ENCODE data around the gene ZPBP.
A peak's percentile ranks its signal among the peaks of the same experiment; 100 is the strongest.

The ZPBP gene, protein sequence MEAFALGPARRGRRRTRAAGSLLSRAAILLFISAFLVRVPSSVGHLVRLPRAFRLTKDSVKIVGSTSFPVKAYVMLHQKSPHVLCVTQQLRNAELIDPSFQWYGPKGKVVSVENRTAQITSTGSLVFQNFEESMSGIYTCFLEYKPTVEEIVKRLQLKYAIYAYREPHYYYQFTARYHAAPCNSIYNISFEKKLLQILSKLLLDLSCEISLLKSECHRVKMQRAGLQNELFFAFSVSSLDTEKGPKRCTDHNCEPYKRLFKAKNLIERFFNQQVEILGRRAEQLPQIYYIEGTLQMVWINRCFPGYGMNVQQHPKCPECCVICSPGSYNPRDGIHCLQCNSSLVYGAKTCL

DNA sequence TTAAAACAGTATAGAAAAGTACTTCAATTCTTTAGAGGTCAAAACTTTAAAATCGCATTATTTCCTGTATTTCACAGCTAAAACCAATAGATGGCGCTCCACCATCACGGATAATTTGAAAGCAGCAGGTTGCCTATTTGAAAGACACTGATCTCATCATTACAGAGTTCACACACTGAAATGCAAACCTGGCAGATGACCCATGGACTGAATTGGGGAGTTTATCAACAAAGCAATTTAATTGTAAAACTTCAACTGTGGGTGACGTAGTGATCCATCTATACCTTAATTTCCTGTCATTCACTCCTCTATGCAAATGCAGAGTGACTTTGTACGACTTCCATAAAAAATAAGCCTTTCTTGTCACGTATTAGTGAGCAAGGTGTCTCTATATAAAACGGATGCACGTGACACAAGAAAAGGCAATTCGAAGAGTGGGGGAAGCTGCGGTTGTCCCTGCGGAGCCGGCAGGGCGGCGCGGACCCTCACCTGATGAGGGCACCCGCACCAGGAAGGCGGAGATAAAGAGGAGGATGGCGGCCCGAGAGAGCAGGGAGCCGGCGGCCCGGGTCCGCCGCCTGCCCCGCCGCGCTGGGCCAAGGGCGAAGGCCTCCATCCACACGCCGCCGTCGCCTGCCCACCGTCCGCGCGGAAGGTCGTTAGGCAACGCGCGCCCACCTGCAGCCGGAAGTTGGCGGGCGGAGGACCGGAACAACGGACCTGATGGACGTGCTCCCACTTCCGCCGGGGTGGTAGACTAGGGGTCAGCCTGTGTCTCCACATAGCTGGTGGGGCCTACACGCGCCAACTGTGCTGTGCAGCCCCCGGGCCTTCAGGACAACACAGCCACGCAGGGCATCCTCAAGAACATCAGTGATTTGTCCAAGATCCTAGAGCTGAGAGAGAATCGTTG, at the start of gene ZPBP:
Gene ZPBP (minus strand): TSS at position 668 of the 913 bp plus-strand sequence. CDS start 52 bp downstream, at position 616.
- peak; percentile 54 for DNase-seq (ENCODE audit: low spot score)

DNA sequence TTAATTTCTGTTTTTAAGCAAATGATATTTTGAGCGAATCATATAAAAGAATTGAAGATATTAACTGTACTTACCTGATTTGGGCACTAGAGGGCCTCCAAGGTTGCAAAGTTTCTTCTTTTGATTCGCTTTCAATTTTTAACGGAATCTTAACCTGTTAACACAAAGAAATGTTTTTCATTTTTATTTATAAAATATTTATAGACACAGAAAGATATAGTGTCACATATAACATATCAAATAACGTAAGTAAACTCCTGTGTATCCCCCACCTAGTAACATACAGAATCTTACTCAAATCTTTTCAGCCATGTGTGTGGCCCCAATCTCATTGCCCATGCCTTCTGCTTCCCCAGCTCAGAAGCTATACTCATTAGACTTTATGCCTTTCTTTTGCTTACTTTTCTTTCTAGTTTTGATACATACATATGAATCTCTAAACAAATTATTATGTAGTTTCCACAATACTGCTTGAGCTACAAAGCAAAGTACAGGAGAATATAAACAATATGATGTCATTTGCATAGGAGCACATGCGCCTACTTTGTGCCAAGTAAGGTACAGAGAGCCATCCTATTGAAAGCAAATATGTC, 49.5 kb upstream of the ZPBP start:
- DNase-seq (ENCODE audit: low spot score): peak; percentile 52

DNA sequence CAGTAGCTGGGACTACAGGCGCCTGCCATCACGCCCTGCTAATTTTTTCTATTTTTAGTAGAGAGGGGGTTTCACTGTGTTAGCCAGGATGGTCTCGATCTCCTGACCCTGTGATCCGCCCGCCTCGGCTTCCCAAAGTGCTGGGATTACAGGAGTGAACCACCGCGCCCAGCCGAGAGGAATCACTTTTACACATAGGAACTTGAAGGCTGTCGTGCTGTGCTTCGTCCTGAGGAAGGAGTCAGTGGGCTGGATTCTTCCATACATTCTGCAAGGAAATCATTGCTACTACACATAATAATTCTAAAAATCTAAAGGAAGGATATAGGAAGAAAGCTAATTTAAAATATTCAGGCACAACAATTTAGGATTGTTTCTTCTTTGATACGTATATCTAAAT, 48.8 kb upstream of the ZPBP start:
- no peak for DNase-seq (ENCODE audit: low spot score)

DNA sequence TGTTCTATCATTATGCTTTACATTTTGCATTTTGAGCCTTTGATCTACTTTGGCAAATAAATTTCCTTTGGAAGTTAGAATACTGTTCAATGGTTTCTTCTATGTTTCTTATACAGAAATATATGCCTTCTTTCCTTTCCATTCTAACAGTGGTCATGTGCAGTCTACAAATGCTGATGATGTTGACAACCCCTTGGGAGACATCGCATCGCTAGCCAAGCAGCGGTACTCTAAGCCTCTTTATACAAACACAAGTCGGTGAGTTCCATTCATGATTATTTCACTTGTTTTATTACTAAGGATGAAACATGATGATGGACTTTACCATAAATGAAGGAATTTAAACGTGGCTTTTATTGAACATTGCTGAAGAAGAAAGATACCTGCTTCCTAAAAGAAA, 48.1 kb upstream of the ZPBP start:
- DNase-seq (ENCODE audit: low spot score): no peak

DNA sequence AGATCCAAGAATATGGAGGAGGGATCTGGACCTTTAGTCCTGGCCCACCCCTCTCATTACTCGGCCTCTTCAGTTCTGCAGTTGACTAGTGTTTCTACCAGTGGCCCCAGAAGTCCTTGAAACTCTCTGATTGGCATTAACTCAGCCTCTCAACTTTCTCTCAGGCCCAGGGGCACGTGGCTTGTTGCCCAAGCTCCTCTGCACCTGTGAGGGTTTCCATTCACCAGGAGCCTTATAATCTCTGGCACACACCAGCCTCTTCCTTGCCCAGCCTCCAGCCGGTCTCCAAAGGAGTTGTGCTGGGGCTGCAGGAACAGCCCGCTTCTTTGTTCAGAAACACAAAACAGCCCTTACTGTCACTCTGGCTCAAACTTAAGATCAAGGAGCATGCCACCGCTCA, 47.6 kb upstream of the ZPBP start:
- DNase-seq (ENCODE audit: low spot score): no peak

DNA sequence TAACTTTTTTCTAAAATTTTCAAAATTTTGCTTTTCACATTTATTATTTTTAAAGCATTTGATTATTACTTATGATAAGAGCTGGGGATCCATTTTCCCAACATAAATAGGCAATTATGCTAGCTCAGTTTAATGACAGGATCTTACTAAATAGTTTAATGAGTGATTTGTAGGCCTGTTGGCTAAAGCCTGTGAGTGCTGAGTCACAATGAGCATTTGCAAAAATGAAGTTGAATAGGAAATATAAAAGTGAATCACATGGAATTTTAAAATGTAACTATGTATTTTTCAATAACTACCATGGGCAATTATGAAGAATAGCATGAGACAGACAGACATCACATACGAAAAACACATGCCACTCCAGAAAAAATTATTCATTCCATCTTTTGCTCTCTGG, 45.1 kb upstream of the ZPBP start:
- no peak for DNase-seq (ENCODE audit: low spot score)

DNA sequence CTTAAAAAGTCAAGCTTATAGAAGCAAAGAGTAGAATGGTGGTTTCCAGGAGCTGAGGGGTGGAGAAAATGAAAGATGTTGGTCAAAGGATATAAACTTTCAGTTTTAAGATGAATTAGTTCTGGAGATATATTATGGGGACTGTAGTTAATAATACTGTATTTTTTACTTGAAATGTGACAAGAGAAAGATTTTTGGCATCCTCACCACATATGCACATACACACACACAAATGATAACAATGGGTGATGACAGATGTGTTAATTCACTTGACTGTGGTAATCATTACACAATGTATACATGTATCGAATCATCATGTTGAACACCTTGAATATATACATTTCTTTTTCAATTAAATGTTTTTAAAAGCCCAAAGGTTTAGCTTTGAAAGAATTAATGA, 32.7 kb upstream of the ZPBP start:
- DNase-seq (ENCODE audit: low spot score): no peak

DNA sequence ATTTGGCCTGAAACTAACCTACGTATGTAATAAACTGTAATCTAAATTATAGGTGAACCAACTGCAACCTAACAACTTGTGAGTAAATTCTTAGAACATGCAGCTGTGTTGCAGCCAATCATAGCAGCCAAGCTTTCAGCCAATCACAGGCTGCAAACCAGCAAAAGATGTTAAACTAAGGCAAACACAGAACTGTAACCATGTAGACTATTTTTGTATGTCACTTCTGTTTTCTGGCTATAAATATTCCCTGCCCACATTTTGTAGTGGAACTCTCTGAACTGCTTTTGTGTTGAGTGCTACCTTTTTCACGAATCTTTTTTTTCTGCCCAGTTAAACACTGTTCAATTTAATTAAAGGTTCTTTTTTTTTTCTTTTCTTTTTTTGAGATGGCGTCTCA, 28.2 kb upstream of the ZPBP start:
- no peak for DNase-seq (ENCODE audit: low spot score)

DNA sequence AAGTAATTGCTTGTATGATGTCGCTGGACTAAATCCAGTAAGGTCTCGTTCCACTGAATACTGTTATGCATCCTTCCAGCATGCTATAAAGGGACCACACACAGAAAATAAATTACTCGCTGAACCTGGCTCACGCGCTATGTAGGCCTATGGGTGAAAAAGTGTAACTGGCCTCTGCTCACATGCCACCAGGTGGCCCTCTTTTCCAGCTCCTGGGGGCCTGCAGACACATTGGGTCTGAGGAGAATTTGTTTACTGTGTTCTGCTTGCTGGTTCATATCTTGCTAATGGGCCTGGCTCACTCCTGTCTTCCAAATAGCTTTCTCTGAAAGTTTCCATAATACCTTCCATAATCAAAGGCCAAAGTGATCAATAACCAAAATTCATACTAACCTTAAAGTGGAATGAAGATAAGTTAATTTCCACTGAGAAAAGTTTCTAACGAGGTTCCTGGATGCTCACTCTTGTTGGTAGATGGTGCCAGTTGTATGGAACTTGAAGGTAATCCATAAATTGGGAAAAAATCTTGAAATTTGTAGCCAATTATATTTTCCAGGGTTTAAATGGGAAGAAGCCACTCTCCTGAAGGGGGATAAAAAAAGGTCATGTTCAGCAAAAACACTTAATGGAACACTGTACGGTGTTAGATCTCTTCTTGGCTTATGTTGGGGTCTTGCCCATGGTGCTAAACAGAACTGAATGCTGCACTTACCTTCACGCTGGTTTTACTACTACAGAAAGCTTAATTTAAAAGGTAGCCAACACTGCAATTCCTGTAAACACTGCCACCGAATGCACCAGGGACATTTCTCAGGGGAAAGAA, 27.0 kb upstream of the ZPBP start:
- DNase-seq (ENCODE audit: low spot score): no peak

DNA sequence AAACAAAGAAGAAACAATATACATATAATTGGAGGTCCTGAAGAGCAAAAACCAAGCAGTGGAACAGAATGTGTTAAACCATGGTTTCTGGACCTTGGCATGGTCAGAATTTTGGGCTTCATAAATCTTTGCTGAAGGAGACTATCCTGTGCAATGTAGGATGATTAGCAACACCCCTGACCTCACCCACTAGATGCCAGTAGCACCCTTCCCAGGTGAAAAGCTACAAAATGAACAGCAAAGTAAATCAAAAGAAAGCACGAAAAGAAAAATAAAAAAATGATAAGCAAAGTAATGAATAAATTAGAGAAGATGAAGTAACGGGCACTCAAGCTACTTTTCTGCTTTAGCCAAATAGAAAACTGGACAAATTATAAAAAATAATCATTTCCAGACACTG, 19.2 kb upstream of the ZPBP start:
- DNase-seq (ENCODE audit: low spot score): no peak

DNA sequence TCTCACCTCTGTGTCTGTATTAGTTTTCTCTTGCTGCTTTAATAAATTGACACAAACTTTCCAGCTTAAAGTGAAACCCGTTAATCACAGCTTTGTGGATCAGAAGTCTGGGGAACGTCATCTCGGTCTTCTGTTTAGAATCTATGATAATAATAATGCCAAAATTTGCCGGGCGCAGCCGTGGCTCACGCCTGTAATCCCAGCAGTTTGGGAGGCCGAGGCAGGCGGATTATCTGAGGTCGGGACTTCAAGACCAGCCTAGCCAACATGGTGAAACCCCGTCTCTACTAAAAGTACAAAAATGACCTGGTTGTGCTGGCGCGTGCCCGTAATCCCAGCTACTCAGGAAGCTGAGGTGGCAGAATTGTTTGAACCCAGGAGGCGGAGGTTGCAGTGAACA, 8.8 kb upstream of the ZPBP start:
- no peak for DNase-seq (ENCODE audit: low spot score)

DNA sequence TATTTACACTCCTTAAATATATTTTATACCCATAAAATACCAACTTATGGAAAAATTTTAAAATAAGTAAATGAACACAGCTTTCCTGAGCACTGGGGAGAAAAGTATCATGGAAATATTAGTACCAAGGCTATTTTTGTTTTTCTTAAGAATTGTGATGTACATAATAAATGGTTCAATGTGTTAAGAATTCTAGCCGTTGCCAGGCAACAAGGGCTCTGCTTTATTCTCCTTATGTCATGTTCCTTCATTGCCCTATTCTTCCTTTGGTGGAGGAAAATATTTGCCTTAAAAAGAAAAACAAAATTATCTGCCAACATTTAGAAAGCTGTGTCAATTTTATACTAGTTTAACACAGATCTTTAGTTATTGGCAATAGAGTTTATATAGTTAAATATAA, 2.6 kb upstream of the ZPBP start:
- no peak for DNase-seq (ENCODE audit: low spot score)

DNA sequence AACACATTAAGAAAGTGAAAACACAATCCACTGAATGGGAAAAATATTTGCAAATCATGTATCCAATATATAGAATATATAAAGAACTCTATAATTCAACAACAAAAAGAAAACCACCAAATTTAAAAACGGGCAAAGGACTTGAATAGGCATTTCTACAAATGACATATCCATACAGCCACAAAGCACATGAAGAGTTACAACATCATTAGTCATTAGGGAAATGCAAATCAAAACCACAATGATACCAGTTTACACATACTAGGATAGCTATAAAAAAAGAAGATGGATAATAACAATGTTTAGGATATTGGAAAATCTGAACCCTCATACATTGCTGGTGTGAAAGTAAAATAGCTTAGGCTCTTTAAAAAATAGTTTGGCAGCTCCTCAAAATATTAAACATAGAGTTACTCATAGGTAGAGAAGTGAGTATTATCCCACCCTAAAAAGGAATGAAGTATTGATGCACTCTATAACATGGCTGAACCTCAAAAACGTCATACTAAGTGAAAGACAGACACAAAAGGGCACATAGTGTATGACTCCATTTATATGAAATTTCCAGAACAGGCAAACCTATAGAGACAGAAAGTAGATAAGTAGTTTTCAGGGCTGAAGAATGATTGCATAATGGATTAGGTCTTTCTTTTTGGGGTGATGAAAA, 4.5 kb downstream of the ZPBP start:
- DNase-seq (ENCODE audit: low spot score): no peak

DNA sequence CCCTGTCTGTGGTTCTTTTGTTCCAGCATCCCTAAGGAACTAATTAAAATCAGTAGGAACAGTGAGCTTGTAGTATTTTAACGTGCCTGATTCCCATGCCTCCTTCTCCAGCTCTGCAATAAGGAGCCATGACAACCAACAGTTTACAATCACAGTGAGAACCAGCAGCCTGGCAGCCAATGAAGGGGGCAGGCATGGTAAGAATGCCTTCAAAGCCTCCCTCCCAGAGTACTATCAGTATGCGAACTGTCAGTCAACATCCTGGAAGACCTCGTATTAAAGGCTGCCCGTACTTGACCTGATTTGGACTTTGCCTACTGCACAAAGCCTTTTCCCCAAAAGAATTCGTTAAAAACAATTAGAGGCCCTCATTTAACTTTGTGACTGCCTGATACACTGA, 7.7 kb downstream of the ZPBP start:
- no peak for DNase-seq (ENCODE audit: low spot score)

DNA sequence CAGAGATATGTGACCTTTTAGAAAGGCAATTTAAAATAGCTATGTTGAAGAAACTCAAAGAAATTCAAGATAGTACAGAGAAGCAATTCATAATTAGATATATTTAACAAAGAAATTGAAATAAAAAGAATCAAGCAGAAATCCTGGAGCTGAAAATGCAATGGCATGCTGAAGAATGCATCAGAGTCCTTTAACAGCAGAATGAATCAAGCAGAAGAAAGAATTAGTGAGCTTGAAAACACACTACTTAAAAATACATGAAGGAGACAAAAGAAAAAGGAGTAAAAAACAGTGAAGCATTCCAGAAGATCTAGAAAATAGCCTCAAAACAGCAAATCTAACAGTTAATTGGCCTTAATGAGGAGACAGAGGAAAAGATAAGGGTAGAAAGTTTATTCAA, 20.0 kb downstream of the ZPBP start:
- no peak for DNase-seq (ENCODE audit: low spot score)

DNA sequence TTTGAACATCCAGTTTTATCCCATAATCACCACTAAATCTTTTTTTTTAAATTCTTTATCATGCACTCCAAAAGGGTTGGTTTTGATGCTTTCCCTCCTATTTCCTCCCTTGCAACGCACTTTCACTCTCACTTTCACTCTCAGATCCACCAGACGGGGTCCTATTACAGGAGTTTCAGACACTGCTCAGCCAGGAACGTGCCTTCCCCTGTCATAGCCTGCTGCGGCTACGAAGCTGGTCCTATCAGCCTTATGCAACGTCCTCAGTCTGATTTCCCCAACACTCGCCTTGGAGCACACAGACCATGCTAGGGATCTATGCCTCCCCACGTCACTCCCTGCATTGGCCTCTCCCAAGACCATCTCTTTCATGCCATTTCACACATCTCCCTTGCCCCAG, 23.4 kb downstream of the ZPBP start:
- no peak for DNase-seq (ENCODE audit: low spot score)

DNA sequence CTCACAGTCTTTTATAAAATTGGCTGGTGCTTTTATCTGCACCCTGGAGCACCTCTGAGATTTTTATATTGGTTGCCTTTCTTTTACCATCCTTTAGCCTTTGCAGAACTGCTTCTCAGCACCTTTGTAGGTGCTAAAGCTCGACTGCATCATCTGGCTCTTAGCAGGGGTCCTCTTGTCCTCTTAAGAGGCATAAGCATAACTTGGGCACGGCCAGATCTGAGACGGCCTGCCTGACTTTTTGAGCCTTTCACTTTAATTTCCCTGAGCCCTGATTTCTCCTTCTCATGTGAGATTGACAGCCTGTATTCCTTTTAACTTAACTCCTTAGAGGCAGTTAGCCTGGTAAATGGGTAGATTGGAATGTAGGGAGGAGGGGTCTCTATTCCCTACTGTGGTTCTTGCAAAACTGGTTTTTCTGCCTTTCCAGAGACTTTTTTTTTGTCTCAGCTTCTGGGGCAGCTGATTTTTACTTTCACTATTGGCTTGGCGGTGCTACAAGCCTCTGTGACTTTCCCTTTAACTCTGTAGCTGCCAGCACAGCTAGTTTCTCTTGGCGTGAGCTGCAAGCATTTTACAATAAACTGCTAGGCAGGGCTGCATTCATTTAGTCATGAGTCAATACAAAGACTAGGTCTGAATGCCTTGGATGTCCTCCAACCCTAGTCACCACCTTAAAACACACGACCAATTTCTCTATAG, 24.0 kb downstream of the ZPBP start:
- peak; percentile 79 for DNase-seq (ENCODE audit: low spot score)

DNA sequence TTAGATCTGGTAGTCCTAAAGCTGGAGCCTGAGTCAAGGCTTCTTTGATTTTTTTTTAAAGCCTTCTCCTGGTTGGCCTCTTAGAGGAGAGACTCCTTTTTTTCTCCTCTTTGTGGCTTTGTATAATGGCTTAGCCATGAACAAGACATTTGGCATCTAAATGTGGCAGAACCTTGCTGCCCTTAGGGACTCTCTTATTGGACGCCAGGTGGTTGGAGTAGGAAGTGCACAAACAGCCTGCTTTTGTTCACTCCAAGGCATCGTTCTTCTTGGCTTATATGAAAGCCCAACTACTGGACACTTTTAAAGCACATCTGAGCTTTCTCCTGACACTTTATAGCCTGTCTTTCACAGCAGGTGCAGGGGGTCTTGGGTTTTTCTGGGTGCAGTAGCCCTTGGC, 25.0 kb downstream of the ZPBP start:
- DNase-seq (ENCODE audit: low spot score): peak; percentile 39

DNA sequence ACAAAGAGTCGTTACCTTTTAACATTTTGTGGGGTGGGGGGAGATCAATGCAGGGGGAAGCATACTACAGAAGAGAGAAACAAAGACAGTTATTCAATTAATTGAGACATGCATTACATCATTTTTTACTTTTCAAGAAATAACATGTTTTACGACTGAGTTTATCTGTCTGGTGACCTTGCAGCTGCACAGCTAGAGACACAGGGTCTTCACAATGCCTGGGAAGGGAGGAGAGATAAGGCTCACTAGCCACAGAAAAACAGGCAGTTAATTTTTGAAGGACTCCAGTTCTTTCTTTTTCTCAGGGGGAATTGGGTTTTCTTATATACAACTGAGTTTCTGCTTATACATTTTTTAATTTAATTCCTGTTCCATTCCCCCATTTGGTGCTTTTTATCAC, 30.1 kb downstream of the ZPBP start:
- DNase-seq (ENCODE audit: low spot score): no peak

DNA sequence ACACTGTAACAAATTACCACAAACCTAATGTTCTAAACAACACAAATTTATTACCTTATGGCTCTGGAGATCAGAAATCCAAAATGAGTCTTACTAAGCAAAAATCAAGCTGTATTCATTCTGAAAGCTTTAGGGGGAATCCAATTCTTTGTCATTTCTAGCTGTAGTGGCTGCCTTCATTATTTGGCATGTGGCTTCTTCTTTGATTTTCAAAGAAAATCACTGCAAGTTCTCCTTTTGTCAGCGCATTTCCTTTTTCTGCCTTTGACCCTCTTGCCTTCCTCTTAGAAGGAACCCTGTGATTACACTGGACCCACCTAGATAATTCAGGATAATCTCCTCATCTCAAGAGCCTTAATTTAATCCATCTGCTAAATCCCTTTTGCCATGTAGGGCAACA, 36.9 kb downstream of the ZPBP start:
- DNase-seq (ENCODE audit: low spot score): no peak

DNA sequence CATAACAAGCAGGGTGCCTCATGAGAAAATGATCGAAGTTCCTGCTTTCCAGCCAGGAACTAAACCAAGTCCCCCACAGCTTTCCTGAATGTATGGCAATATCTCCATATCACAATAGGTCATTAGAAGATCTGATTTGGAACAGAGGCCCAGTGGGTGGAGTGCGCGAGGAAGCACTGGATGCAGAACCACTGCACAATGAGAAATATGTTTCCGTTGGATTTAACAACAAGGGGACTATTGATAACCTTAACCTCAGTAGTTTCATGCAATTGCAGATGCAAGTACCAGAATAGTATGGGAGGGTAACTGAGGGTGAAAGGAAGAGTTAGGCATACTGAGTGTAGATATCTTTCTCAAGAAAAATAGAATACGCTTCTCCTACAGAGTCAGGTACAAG, 45.3 kb downstream of the ZPBP start:
- DNase-seq (ENCODE audit: low spot score): no peak
